Ovary (tissue), 10 donors: ENCODE measurements around the gene SLC9B2. TPM values are rescaled to one million over a fixed set of nuclear protein-coding genes. Genes with fewer than 3 reads are reported as not detected.

Experiments
- DNase-seq, 5 donors: peaks; one replicate each; pipeline ENCODE4 v3.0.0-alpha.2; 2019 to 2020
- H3K27ac ChIP-seq, 2 donors: fragments of 200-600 bp; one replicate each; pipeline versions ENCODE4 v1.5.1 to v1.8.0; 2019 to 2022
- H3K27me3 ChIP-seq: fragments of 200-600 bp; one replicate; pipeline ENCODE4 v1.8.0; 2022
- H3K36me3 ChIP-seq: fragments of 200-600 bp; sonication (generic); one replicate; pipeline ENCODE4 v1.5.1; 2019
- H3K4me1 ChIP-seq: one replicate; pipeline ENCODE4 v1.8.1; 2013; ENCODE audit warnings: mild to moderate bottlenecking, moderate library complexity; ENCODE audit not compliant: insufficient read depth
- H3K4me3 ChIP-seq: fragments of 200-600 bp; sonication (generic); one replicate; pipeline ENCODE4 v1.5.1; 2017
- H3K9me3 ChIP-seq, 2 donors: fragments of 200-600 bp in 1 of 2; sonication (generic) in 1 of 2; one replicate each; pipeline versions ENCODE4 v1.5.1 to v1.8.1; 2013 to 2019; ENCODE audit warnings: mild to moderate bottlenecking in 1 of 2, moderate library complexity in 1 of 2
- EP300 ChIP-seq: sonication (generic); formaldehyde crosslinking; IDR thresholded peaks from one replicate; pipeline ENCODE4 v1.6.1; 2017; ENCODE audit warnings: antibody characterized with exemption
- POLR2A ChIP-seq: fragments of 450-650 bp; IDR thresholded peaks from one replicate; pipeline ENCODE4 v1.6.1; 2017; ENCODE audit warnings: antibody characterized with exemption, mild to moderate bottlenecking, moderate library complexity
- WGBS, 3 donors: extraction: QIAGEN DNeasy Blood & Tissue Kit in 1 of 3; methylation state at CpG; one replicate each; pipeline versions ENCODE4 v1.1.5 to v1.1.7; 2013 to 2017; 5-methylcytosine and 5-hydroxymethylcytosine counted together
- intact Hi-C, 4 donors: fragments of 100-400 bp; cut with DNase I; formaldehyde crosslinking; loops; one replicate each; pipeline versions ENCODE4 v1.11.0 to v1.15.1; 2022 to 2023
- long read RNA-seq, 3 donors: library from polyadenylated mRNA in 2 of 3; unstranded in 2 of 3; transcript quantifications; one replicate each; pipeline ENCODE4 v2.0.0 and lab custom pipeline, GENCODE V29; 2021 to 2026
- polyA plus RNA-seq, 2 donors: library from polyadenylated mRNA; stranded (reverse); fragments of 200-250 nt in 1 of 2; fragments of 350-450 nt in 1 of 2; fragmentation: Illumina TruSeq in 1 of 2; extraction: RNeasy Lipid Tissue Mini Kit (QIAGEN cat#74804) in 1 of 2; gene quantifications; one replicate each; pipeline ENCODE4 v1.2.3, GENCODE V29; 2013 to 2014
- total RNA-seq, 7 donors: library from RNA; depleted of rRNA in 2 of 7; stranded (reverse); fragments of >200 nt in 2 of 7; fragmentation: NEBNext Ultra II Directional in 3 of 7; extraction: Animal tissue kit (Norgen Biotek cat#: 25700) in 3 of 7; gene quantifications; one replicate each; pipeline versions ENCODE4 v1.1.0 to v1.2.4, GENCODE V29; 2016 to 2023
- TF ChIP-seq, protein P1 (sequence below), 3 donors: fragments of 450-650 bp in 2 of 3; fragments of 200-600 bp in 1 of 3; IDR thresholded peaks; one replicate each; pipeline versions ENCODE4 v1.5.1 to v1.8.0; 2016 to 2022; ENCODE audit warnings: antibody characterized with exemption in 3 of 3, mild to moderate bottlenecking in 1 of 3
- donor health status: DM: no; HTN: no; CAD: no; lungs with moderate emphysema.
- donor health status: DM: no; HTN: no; CAD: no.
- donor health status: Bipolar disorder and iron deficiency.
- donor health status: DM: yes; HTN: yes; CAD: no.
- donor health status: DM: no; HTN: no; CAD: no.
- donor health status: DM: yes; HTN: yes; CAD: no.

Gene SLC9B2, protein sequence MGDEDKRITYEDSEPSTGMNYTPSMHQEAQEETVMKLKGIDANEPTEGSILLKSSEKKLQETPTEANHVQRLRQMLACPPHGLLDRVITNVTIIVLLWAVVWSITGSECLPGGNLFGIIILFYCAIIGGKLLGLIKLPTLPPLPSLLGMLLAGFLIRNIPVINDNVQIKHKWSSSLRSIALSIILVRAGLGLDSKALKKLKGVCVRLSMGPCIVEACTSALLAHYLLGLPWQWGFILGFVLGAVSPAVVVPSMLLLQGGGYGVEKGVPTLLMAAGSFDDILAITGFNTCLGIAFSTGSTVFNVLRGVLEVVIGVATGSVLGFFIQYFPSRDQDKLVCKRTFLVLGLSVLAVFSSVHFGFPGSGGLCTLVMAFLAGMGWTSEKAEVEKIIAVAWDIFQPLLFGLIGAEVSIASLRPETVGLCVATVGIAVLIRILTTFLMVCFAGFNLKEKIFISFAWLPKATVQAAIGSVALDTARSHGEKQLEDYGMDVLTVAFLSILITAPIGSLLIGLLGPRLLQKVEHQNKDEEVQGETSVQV
- 10 to 100 TPM; 11.2 to 19.2 (median 17.0) TPM for total RNA-seq
- 10 to 100 TPM; 11.0 to 17.0 TPM for polyA plus RNA-seq
- long read RNA-seq, donor 1, transcript SLC9B2-201 (13 exons, 2,300 nt), result major isoform, 5 of 26 reads
- long read RNA-seq, donor 1, partial matches to known transcripts, result 6 of 26 reads
- long read RNA-seq, donor 1, other reads (novel, unspliced or antisense), result 13 of 26 reads
- long read RNA-seq, donor 2, partial matches to known transcripts, result 0 of 2 reads
- long read RNA-seq, donor 2, other reads (novel, unspliced or antisense), result 0 of 2 reads
- long read RNA-seq, donor 3, transcript SLC9B2-202 (12 exons, 3,126 nt), result major isoform, 10 of 19 reads
- long read RNA-seq, donor 3, partial matches to known transcripts, result 2 of 19 reads
- long read RNA-seq, donor 3, other reads (novel, unspliced or antisense), result 5 of 19 reads

DNA sequence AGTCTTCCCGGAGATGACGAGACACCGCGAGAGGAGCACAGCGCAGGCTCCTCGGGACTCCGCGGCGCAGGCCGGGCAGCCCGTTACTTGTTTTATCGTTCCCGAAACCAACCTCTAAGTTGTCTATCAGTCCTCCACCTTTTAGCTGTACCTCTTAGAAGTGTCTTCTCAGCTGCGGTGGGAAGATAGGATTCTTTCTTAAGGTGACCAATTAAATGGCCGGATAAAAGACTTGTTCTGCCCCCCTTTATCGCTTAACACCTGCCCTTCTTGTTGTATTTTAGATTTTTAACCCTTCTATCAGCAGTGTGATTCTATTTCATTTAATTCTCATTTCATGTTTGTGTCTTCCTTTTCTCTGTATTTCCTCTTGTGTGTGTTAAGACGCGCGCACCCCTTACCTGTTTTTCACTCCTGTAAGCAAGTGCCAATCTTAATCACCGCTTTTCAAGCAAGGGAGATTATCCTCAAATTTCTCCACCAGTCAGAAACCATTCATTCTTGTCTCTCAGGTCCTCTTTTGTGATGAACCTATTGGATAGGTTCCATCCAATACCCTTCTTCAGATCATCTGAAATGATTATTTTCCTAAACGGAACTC, at the start of gene SLC9B2:
Gene SLC9B2 (minus strand): TSS at position 15 of the 601 bp plus-strand sequence. CDS start 9,211 bp downstream, outside the sequence.
- TF ChIP-seq POLR2A (no peak), EP300 (no peak)
- TF ChIP-seq, protein P1, sequence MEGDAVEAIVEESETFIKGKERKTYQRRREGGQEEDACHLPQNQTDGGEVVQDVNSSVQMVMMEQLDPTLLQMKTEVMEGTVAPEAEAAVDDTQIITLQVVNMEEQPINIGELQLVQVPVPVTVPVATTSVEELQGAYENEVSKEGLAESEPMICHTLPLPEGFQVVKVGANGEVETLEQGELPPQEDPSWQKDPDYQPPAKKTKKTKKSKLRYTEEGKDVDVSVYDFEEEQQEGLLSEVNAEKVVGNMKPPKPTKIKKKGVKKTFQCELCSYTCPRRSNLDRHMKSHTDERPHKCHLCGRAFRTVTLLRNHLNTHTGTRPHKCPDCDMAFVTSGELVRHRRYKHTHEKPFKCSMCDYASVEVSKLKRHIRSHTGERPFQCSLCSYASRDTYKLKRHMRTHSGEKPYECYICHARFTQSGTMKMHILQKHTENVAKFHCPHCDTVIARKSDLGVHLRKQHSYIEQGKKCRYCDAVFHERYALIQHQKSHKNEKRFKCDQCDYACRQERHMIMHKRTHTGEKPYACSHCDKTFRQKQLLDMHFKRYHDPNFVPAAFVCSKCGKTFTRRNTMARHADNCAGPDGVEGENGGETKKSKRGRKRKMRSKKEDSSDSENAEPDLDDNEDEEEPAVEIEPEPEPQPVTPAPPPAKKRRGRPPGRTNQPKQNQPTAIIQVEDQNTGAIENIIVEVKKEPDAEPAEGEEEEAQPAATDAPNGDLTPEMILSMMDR (IDR thresholded peaks at IDR 0.05), result no peak
- Histone ChIP-seq H3K4me1 (peaks cover 7% of the 10 kb centered on the region), H3K36me3 (no peaks in the 10 kb centered on the region), H3K27ac (peak within 1 kb of the TSS; percentile 96 to 98), H3K4me3 (peak within 1 kb of the TSS; percentile 56), H3K27me3 (no peaks in the 10 kb centered on the region), H3K9me3 (no peaks in the 10 kb centered on the region)
- DNase-seq, result no peak
- WGBS, 3 donors, result 15 to 21% (median 20%) methylated on average over 20 to 21 of the region's 21 CpGs
- intact Hi-C loops, result no loop called here

DNA sequence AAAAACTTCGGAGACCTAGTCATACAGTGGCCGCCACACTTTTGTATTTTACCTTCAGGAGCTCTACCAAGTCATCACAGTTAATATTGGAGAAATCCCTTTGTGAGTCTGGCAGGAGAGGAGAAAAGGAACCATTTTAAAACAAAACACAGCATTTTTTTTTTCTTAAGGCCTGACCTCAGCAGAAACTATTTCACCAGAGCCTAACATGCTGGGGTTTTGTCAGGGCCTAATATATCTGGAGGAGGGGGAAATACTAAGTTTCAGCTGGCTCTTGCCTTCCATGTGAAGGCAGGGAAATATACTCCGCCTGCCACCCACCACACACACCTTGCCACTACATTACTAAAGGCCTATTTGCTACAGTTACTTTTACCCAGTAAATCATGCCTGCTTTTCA, 49.6 kb upstream of the SLC9B2 start:
- Histone ChIP-seq H3K27me3 (no peaks in the 10 kb centered on the region), H3K36me3 (no peaks in the 10 kb centered on the region), H3K4me3 (no peak overlapping the region), H3K9me3 (no peaks in the 10 kb centered on the region), H3K4me1 (no peaks in the 10 kb centered on the region), H3K27ac (no peak overlapping the region)
- 95 to 98% (median 95%) methylated on average over 3 of the region's 3 CpGs for WGBS, 3 donors
- DNase-seq, result no peak
- TF ChIP-seq EP300, result no peak
- TF ChIP-seq POLR2A, result no peak
- TF ChIP-seq, protein P1 (IDR thresholded peaks at IDR 0.05), result no peak
- intact Hi-C loops, result no loop called here

DNA sequence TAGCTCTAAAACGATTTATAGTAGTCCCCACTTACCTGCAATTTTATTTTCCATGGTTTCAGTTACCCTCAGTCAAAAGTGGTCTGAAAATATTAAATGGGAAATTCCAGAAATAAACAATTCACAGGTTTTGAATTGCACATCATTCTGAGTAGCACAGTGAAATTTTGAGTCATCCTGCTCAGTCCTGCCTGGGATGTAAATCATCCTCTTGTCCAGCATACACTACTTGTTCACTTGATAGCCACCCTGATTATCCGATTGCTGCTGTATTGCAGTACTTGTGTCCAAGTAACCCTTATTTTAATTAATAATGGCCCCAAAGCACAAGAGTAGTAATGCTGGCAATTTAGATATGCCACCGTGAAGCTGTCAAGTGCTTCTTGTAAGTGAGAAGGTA, 46.6 kb upstream of the SLC9B2 start:
- H3K27ac ChIP-seq, result no peak overlapping the region
- TF ChIP-seq EP300 (no peak), POLR2A (no peak)
- TF ChIP-seq, protein P1 (IDR thresholded peaks at IDR 0.05), result no peak
- 80 to 95% (median 94%) methylated on average over 3 of the region's 3 CpGs for WGBS, 3 donors

DNA sequence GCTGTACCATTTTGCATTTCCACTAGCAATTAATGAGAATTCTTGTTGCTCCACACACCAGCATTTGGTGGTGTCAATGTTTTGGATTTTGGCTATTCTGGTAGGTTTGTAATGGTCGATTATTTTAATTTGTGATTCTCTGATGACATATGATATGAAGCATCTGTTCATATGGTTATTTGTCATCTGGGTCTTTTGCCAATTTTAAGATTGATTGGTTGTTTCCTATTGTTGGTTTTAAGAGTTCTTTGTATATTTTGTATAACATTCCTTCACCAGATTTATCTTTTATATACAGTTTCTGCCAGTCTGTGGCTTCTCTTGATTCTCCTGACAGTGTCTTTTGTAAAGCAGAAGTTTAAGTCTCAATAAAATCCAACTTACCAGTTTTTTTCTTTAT, 41.6 kb upstream of the SLC9B2 start:
- no peak for DNase-seq
- no peaks in the 10 kb centered on the region for H3K9me3 ChIP-seq
- intact Hi-C loops, result no loop called here

More for the DNA sequence above, 46.6 kb upstream of the SLC9B2 start:
- intact Hi-C loops, result no loop called here
- no peaks in the 10 kb centered on the region for H3K4me1 ChIP-seq
- no peak overlapping the region for H3K4me3 ChIP-seq
- no peaks in the 10 kb centered on the region for H3K9me3 ChIP-seq
- H3K27me3 ChIP-seq, result no peaks in the 10 kb centered on the region
- no peak for DNase-seq
- H3K36me3 ChIP-seq, result no peaks in the 10 kb centered on the region

More for the DNA sequence above, 41.6 kb upstream of the SLC9B2 start:
- WGBS, 3 donors, result 77 to 89% (median 80%) methylated on average over 1 of the region's 1 CpG
- Histone ChIP-seq H3K36me3 (no peaks in the 10 kb centered on the region), H3K4me1 (no peaks in the 10 kb centered on the region), H3K4me3 (no peak overlapping the region), H3K27ac (no peak overlapping the region), H3K27me3 (no peaks in the 10 kb centered on the region)
- TF ChIP-seq POLR2A, result no peak
- TF ChIP-seq, protein P1 (IDR thresholded peaks at IDR 0.05), result no peak
- no peak for TF ChIP-seq EP300
